Liver (tissue), 3 donors: Measurements from ENCODE around the gene ABCB9.

Source experiments
- GABPA ChIP-seq, 2 donors: IDR thresholded peaks in 1 of 2; conservative IDR thresholded peaks in 1 of 2; 2 replicates each; pipeline ENCODE4 v1.6.1; 2016; ENCODE audit warnings: antibody characterized with exemption in 2 of 2, mild to moderate bottlenecking in 1 of 2, moderate library complexity in 1 of 2
- TAF1 ChIP-seq: conservative IDR thresholded peaks from 2 replicates; pipeline ENCODE4 v1.6.1; 2016; ENCODE audit warnings: antibody characterized with exemption, mild to moderate bottlenecking
- TF ChIP-seq, protein P1 (sequence below): fragments of 150-350 bp; IDR thresholded peaks from 2 replicates; pipeline ENCODE4 v1.5.1; 2017; ENCODE audit warnings: improper control_type of control experiment, low read depth, low read length; ENCODE audit not compliant: missing input control
- donor health status: healthy.
- donor health status: healthy.

- TF ChIP-seq GABPA (IDR thresholded peaks at IDR 0.05 in 1 of 2, conservative IDR thresholded peaks at IDR 0.05 in 1 of 2): no peak
- TF ChIP-seq TAF1: no peak
- TF ChIP-seq, protein P1, sequence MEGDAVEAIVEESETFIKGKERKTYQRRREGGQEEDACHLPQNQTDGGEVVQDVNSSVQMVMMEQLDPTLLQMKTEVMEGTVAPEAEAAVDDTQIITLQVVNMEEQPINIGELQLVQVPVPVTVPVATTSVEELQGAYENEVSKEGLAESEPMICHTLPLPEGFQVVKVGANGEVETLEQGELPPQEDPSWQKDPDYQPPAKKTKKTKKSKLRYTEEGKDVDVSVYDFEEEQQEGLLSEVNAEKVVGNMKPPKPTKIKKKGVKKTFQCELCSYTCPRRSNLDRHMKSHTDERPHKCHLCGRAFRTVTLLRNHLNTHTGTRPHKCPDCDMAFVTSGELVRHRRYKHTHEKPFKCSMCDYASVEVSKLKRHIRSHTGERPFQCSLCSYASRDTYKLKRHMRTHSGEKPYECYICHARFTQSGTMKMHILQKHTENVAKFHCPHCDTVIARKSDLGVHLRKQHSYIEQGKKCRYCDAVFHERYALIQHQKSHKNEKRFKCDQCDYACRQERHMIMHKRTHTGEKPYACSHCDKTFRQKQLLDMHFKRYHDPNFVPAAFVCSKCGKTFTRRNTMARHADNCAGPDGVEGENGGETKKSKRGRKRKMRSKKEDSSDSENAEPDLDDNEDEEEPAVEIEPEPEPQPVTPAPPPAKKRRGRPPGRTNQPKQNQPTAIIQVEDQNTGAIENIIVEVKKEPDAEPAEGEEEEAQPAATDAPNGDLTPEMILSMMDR: no peak
Measured at GRCh38 chr12:122991623-122992275, 25.5 kb upstream of the ABCB9 start.
